ENCODE results near the gene BROX.
"Not testable (repeated sequence)": the region's sequence is repeated elsewhere in the genome, so short reads cannot be mapped to it uniquely, and the experiment has no call there.

BROX gene

GRCh38 chr1:222761083-222761482 lies 48.7 kb downstream of the BROX start:
- Histone ChIP-seq H3K9me3 (ENCODE audit: control insufficient read depth, insufficient read depth, low read depth, low read length) (no peaks in the 10 kb centered on the region), H3K4me3 (ENCODE audit: low read depth, low read length) (no peak overlapping the region), H3K27ac (ENCODE audit: extremely low read depth, low read depth, low read length) (no peak overlapping the region), H3K36me3 (ENCODE audit: control insufficient read depth in 2 of 2, insufficient read depth in 1 of 2, low read length in 2 of 2) (no peaks in the 10 kb centered on the region), H3K4me1 (ENCODE audit: control insufficient read depth, insufficient read depth, low read length) (no peaks in the 10 kb centered on the region)
- TF ChIP-seq ZNF544 (tag by site-specific recombination; IDR thresholded peaks at IDR 0.05) (no peak), ZIC2 (tag by site-specific recombination; IDR thresholded peaks at IDR 0.05) (no peak), ZNF629 (tag by site-specific recombination; IDR thresholded peaks at IDR 0.05) (no peak), ZNF266 (tag by site-specific recombination; IDR thresholded peaks at IDR 0.05; ENCODE audit: low read depth) (no peak), HOXD13 (CRISPR knock-in tag; IDR thresholded peaks at IDR 0.05; ENCODE audit: borderline replicate concordance) (no peak), AEBP2 (tag by site-specific recombination; IDR thresholded peaks at IDR 0.05; ENCODE audit: borderline replicate concordance) (no peak), YY2 (tag by site-specific recombination; IDR thresholded peaks at IDR 0.05) (no peak), KLF16 (tag by site-specific recombination; IDR thresholded peaks at IDR 0.05) (no peak), ZXDB (tag by site-specific recombination; IDR thresholded peaks at IDR 0.05) (no peak), BCL11B (tag by site-specific recombination; IDR thresholded peaks at IDR 0.05; ENCODE audit: low read depth) (no peak), OVOL3 (tag by site-specific recombination; IDR thresholded peaks at IDR 0.05) (no peak), ZNF76 (tag by site-specific recombination; IDR thresholded peaks at IDR 0.05; ENCODE audit: borderline replicate concordance, low read depth) (no peak), GFI1B (tag by site-specific recombination; IDR thresholded peaks at IDR 0.05) (no peak), ZFP37 (tag by site-specific recombination; IDR thresholded peaks at IDR 0.05) (no peak), ZNF37A (tag by site-specific recombination; IDR thresholded peaks at IDR 0.05) (no peak)
- TF ChIP-seq, protein P1, sequence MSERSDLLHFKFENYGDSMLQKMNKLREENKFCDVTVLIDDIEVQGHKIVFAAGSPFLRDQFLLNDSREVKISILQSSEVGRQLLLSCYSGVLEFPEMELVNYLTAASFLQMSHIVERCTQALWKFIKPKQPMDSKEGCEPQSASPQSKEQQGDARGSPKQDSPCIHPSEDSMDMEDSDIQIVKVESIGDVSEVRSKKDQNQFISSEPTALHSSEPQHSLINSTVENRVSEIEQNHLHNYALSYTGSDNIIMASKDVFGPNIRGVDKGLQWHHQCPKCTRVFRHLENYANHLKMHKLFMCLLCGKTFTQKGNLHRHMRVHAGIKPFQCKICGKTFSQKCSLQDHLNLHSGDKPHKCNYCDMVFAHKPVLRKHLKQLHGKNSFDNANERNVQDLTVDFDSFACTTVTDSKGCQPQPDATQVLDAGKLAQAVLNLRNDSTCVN (tag by site-specific recombination; optimal IDR thresholded peaks at IDR 0.05), result no peak
- TF ChIP-seq, protein P2, sequence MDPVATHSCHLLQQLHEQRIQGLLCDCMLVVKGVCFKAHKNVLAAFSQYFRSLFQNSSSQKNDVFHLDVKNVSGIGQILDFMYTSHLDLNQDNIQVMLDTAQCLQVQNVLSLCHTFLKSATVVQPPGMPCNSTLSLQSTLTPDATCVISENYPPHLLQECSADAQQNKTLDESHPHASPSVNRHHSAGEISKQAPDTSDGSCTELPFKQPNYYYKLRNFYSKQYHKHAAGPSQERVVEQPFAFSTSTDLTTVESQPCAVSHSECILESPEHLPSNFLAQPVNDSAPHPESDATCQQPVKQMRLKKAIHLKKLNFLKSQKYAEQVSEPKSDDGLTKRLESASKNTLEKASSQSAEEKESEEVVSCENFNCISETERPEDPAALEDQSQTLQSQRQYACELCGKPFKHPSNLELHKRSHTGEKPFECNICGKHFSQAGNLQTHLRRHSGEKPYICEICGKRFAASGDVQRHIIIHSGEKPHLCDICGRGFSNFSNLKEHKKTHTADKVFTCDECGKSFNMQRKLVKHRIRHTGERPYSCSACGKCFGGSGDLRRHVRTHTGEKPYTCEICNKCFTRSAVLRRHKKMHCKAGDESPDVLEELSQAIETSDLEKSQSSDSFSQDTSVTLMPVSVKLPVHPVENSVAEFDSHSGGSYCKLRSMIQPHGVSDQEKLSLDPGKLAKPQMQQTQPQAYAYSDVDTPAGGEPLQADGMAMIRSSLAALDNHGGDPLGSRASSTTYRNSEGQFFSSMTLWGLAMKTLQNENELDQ (tag by site-specific recombination; IDR thresholded peaks at IDR 0.05; ENCODE audit: low read depth), result no peak
- POLR2A ChIA-PET, result no interaction called here
- CTCF ChIA-PET, result interaction anchor here (0.9 kb wide), 1 partner anchor 22 kb away, joined by 4 read pairs; no protein-coding TSS in a partner anchor

DNA sequence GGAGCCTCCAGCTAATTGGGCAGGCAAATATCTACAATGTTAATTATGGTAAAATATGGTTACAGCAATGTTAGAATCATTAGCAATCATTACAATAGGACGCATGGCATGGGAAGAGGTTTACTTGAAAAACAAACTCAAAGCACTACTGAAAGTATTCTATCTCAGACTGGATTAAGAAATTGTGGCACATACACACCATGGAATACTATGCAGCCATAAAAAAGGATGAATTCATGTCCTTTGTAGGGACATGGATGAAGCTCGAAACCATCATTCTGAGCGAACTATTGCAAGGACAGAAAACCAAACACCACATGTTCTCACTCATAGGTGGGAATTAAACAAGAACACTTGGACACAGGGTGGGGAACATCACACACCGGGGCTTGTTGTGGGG lies 49.8 kb downstream of the BROX start:
- POLR2A ChIA-PET, result not testable (repeated sequence)

DNA sequence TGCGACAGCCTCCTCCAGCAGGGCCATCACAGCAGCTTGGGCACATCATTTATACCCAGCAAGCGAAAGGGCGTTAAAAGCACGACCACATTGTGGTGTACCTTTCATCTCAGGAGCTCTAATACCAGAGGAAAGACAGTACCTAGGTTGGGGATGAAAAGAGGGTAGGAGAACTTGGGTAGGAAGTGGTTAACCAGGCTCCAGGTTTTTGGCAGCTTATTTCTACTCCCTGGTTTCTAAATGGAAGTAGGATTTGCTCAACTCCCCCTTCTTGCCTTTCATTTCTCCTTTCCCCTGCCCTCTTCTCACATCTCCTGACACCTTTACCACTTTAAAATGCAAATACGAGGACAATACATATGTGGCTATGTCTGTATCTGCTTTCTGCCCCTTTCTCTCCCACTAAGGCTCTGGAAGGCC lies 54.8 kb downstream of the BROX start:
- Histone ChIP-seq H3K27ac (ENCODE audit: extremely low read depth, low read depth, low read length) (no peak overlapping the region), H3K4me3 (ENCODE audit: low read depth, low read length) (no peak overlapping the region), H3K36me3 (ENCODE audit: control insufficient read depth in 2 of 2, insufficient read depth in 1 of 2, low read length in 2 of 2) (no peaks in the 10 kb centered on the region), H3K4me1 (ENCODE audit: control insufficient read depth, insufficient read depth, low read length) (no peaks in the 10 kb centered on the region), H3K9me3 (ENCODE audit: control insufficient read depth, insufficient read depth, low read depth, low read length) (no peaks in the 10 kb centered on the region)
- ChIA-PET POLR2A (no interaction called here), CTCF (interaction anchor here (2.1 kb wide), 1 partner anchor 23 kb away, joined by 5 read pairs; no protein-coding TSS in a partner anchor)
- TF ChIP-seq ZNF24 (tag by site-specific recombination; IDR thresholded peaks at IDR 0.05) (no peak), ZNF155 (tag by site-specific recombination; IDR thresholded peaks at IDR 0.05) (no peak), ZNF335 (tag by site-specific recombination; conservative IDR thresholded peaks at IDR 0.05) (no peak), ZNF623 (tag by site-specific recombination; IDR thresholded peaks at IDR 0.05) (no peak)
- TF ChIP-seq, protein P3, sequence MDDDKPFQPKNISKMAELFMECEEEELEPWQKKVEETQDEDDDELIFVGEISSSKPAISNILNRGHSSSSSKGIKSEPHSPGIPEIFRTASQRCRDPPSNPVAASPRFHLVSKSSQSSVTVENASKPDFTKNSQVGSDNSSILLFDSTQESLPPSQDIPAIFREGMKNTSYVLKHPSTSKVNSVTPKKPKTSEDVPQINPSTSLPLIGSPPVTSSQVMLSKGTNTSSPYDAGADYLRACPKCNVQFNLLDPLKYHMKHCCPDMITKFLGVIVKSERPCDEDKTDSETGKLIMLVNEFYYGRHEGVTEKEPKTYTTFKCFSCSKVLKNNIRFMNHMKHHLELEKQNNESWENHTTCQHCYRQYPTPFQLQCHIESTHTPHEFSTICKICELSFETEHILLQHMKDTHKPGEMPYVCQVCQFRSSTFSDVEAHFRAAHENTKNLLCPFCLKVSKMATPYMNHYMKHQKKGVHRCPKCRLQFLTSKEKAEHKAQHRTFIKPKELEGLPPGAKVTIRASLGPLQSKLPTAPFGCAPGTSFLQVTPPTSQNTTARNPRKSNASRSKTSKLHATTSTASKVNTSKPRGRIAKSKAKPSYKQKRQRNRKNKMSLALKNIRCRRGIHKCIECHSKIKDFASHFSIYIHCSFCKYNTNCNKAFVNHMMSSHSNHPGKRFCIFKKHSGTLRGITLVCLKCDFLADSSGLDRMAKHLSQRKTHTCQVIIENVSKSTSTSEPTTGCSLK (tag by site-specific recombination; IDR thresholded peaks at IDR 0.05), result no peak
- TF ChIP-seq, protein P4, sequence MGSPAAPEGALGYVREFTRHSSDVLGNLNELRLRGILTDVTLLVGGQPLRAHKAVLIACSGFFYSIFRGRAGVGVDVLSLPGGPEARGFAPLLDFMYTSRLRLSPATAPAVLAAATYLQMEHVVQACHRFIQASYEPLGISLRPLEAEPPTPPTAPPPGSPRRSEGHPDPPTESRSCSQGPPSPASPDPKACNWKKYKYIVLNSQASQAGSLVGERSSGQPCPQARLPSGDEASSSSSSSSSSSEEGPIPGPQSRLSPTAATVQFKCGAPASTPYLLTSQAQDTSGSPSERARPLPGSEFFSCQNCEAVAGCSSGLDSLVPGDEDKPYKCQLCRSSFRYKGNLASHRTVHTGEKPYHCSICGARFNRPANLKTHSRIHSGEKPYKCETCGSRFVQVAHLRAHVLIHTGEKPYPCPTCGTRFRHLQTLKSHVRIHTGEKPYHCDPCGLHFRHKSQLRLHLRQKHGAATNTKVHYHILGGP (tag by site-specific recombination; IDR thresholded peaks at IDR 0.05), result no peak

More for the DNA sequence above, 49.8 kb downstream of the BROX start:
- H3K36me3 ChIP-seq (ENCODE audit: control insufficient read depth in 2 of 2, insufficient read depth in 1 of 2, low read length in 2 of 2); H3K4me1 ChIP-seq (ENCODE audit: control insufficient read depth, insufficient read depth, low read length); H3K27ac ChIP-seq (ENCODE audit: extremely low read depth, low read depth, low read length); H3K9me3 ChIP-seq (ENCODE audit: control insufficient read depth, insufficient read depth, low read depth, low read length); H3K4me3 ChIP-seq (ENCODE audit: low read depth, low read length): not testable (repeated sequence)
- CTCF ChIA-PET, result interaction anchor here (0.9 kb wide), 1 partner anchor 328 kb away, joined by 3 read pairs; no protein-coding TSS in a partner anchor
- TF ChIP-seq ZNF146 (tag by site-specific recombination; IDR thresholded peaks at IDR 0.05), result peak; percentile 76

Data from HEK293 (cell line).